CD14-positive monocyte (primary cell): ENCODE results near the gene SMTN. TPM values are rescaled to one million over a fixed set of nuclear protein-coding genes. Genes with fewer than 3 reads are reported as not detected.

Source experiments
- DNase-seq, 3 donors: peaks; one replicate each; pipeline ENCODE4 v3.0.0-alpha.2; 2011 to 2022
- H2AFZ ChIP-seq: 2 replicates; pipeline ENCODE4 v1.6.0; 2012; ENCODE audit warnings: mild to moderate bottlenecking, low read depth, low read length, inconsistent platforms; ENCODE audit not compliant: insufficient read depth, poor library complexity, severe bottlenecking
- H3K27ac ChIP-seq, 2 donors: 1 replicate in 1 of 2; 2 replicates in 1 of 2; pipeline ENCODE4 v1.5.1; 2012 to 2013; ENCODE audit warnings: low read length in 2 of 2, control low read depth in 1 of 2, inconsistent platforms in 1 of 2, low read depth in 1 of 2, mild to moderate bottlenecking in 1 of 2
- H3K27me3 ChIP-seq, 2 donors: one replicate each; pipeline versions ENCODE4 v1.6.0 to v1.6.1; 2011 to 2013; ENCODE audit warnings: low read length in 2 of 2; ENCODE audit not compliant: control insufficient read depth in 2 of 2, insufficient read depth in 2 of 2
- H3K36me3 ChIP-seq, 2 donors: replicated peaks in 1 of 2; 1 replicate in 1 of 2; 2 replicates in 1 of 2; pipeline versions ENCODE4 v1.5.1 to v1.6.1; 2012 to 2013; ENCODE audit warnings: low read length in 2 of 2, control low read depth in 1 of 2, inconsistent platforms in 1 of 2, mild to moderate bottlenecking in 1 of 2; ENCODE audit not compliant: insufficient read depth in 2 of 2, control insufficient read depth in 1 of 2
- H3K4me1 ChIP-seq, 2 donors: 1 replicate in 1 of 2; 2 replicates in 1 of 2; pipeline versions ENCODE4 v1.5.1 to v1.6.1; 2012 to 2013; ENCODE audit warnings: low read length in 2 of 2, control low read depth in 1 of 2, inconsistent platforms in 1 of 2, mild to moderate bottlenecking in 1 of 2, moderate library complexity in 1 of 2; ENCODE audit not compliant: insufficient read depth in 2 of 2, control insufficient read depth in 1 of 2
- H3K4me2 ChIP-seq: replicated peaks from 2 replicates; pipeline ENCODE3; 2012; ENCODE audit warnings: low read length, moderate library complexity, mild to moderate bottlenecking; ENCODE audit not compliant: poor library complexity, severe bottlenecking; ENCODE audit errors: extremely low read depth
- H3K4me3 ChIP-seq, 3 experiments: fragments of 200-600 bp in 1 of 3; sonication (generic) in 1 of 3; replicated peaks in 1 of 3; 1 replicate in 2 of 3; 2 replicates in 1 of 3; pipeline ENCODE4 v1.5.1; 2011 to 2013; ENCODE audit warnings: low read length in 3 of 3, mild to moderate bottlenecking in 3 of 3, control low read depth in 2 of 3, low read depth in 2 of 3, inconsistent platforms in 1 of 3, moderate library complexity in 1 of 3
- H3K79me2 ChIP-seq: 2 replicates; pipeline ENCODE4 v1.6.0; 2012; ENCODE audit warnings: mild to moderate bottlenecking, control low read depth, inconsistent platforms, low read length, moderate library complexity; ENCODE audit not compliant: insufficient read depth
- H3K9ac ChIP-seq: 2 replicates; pipeline ENCODE4 v1.6.0; 2017; ENCODE audit warnings: low read length, mild to moderate bottlenecking; ENCODE audit not compliant: insufficient read depth, poor library complexity, severe bottlenecking
- H3K9me3 ChIP-seq, 2 donors: replicated peaks in 1 of 2; 1 replicate in 1 of 2; 2 replicates in 1 of 2; pipeline versions ENCODE4 v1.5.1 to v1.6.1; 2012 to 2013; ENCODE audit warnings: low read length in 2 of 2, control low read depth in 1 of 2; ENCODE audit not compliant: control insufficient read depth in 1 of 2, insufficient read depth in 1 of 2
- H4K20me1 ChIP-seq: 2 replicates; pipeline ENCODE4 v1.6.0; 2012; ENCODE audit warnings: mild to moderate bottlenecking, low read length, control low read depth, moderate library complexity; ENCODE audit not compliant: insufficient read depth
- H3K27ac Mint-ChIP-seq, 7 donors: one replicate each; pipeline ENCODE4 v1.8.0; 2020; ENCODE audit warnings: mild to moderate bottlenecking in 7 of 7, mixed read lengths in 7 of 7, moderate library complexity in 6 of 7, inconsistent platforms in 2 of 7
- H3K27me3 Mint-ChIP-seq, 3 donors: one replicate each; pipeline ENCODE4 v1.8.0; 2021 to 2022; ENCODE audit warnings: low read depth in 3 of 3, mild to moderate bottlenecking in 3 of 3, mixed read lengths in 3 of 3, moderate library complexity in 3 of 3, inconsistent platforms in 1 of 3
- H3K36me3 Mint-ChIP-seq, 2 donors: one replicate each; pipeline ENCODE4 v1.8.0; 2020; ENCODE audit warnings: mixed read lengths in 2 of 2, inconsistent platforms in 1 of 2, mild to moderate bottlenecking in 1 of 2
- H3K4me1 Mint-ChIP-seq: one replicate; pipeline ENCODE4 v1.8.0; 2020; ENCODE audit warnings: mild to moderate bottlenecking, mixed read lengths
- H3K4me3 Mint-ChIP-seq, 2 donors: one replicate each; pipeline ENCODE4 v1.8.0; 2020; ENCODE audit warnings: mild to moderate bottlenecking in 2 of 2, mixed read lengths in 2 of 2, moderate library complexity in 1 of 2
- H3K9me3 Mint-ChIP-seq, 7 donors: one replicate each; pipeline ENCODE4 v1.8.0; 2020 to 2022; ENCODE audit warnings: mixed read lengths in 7 of 7, mild to moderate bottlenecking in 6 of 7, moderate library complexity in 6 of 7, inconsistent platforms in 2 of 7
- CTCF ChIP-seq: fragments of 200-600 bp; IDR thresholded peaks from one replicate; pipeline ENCODE4 v1.8.0; 2022; ENCODE audit warnings: antibody characterized with exemption, mild to moderate bottlenecking
- WGBS: methylation state at CpG from one replicate; pipeline ENCODE4 v1.1.5; 2013; ENCODE audit warnings: missing lambda C conversion rate; ENCODE audit not compliant: insufficient coverage; 5-methylcytosine and 5-hydroxymethylcytosine counted together
- intact Hi-C, 2 donors: fragments of 100-400 bp; cut with micrococcal nuclease; formaldehyde crosslinking; loops; one replicate each; pipeline versions ENCODE4 v1.15.0 to v1.15.1; 2023
- polyA plus RNA-seq, 3 donors: library from polyadenylated mRNA; depleted of rRNA in 1 of 3; unstranded in 2 of 3; stranded (reverse) in 1 of 3; fragments of 300-500 nt in 2 of 3; fragments of >200 nt in 1 of 3; fragmentation: Illumina TruSeq in 2 of 3; gene quantifications; 1 replicate in 2 of 3; 2 replicates in 1 of 3; pipeline ENCODE4 v1.2.3, GENCODE V29; 2012 to 2021

Gene SMTN
- polyA plus RNA-seq, 3 donors = 0.87 to 13.3 (median 0.88) TPM

DNA sequence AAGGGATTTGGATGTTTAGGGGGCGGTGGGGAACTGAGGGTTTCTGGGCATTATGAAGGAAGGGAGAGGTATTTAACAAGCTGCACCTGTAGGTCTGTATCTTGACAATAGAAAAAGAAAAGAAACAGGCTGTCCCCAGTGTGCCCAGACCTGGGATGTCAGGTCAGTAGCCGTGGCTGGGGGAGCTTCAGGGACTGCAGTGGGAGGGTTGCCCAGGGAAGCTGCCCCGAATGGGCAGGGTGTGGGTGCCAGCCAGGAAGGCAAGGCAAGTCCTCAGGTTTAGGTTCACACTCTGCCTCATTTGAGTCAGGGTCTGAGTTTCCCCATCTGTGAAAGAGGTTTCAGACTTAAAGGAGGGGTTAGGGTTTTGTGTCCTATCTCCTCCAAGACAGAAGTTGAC lies 43.2 kb downstream of the SMTN start:
- 89% methylated on average over 3 of the region's 3 CpGs for WGBS
- Histone ChIP-seq H3K79me2 (no peaks in the 10 kb centered on the region), H3K27me3 (no peaks in the 10 kb centered on the region), H3K9ac (no peak overlapping the region), H3K4me2 (no peak overlapping the region), H2AFZ (no peak overlapping the region), H3K36me3 (no peaks in the 10 kb centered on the region), H3K9me3 (no peaks in the 10 kb centered on the region), H3K27ac (no peak overlapping the region), H4K20me1 (no peaks in the 10 kb centered on the region), H3K4me1 (peaks cover 6 to 7% of the 10 kb centered on the region in 2 donors), H3K4me3 (no peak overlapping the region)
- no peak overlapping the region for H3K27ac Mint-ChIP-seq
- H3K27me3 Mint-ChIP-seq = peaks cover 3 to 8% (median 3%) of the 10 kb centered on the region in 3 donors
- peaks cover 8% of the 10 kb centered on the region for H3K4me1 Mint-ChIP-seq
- no peaks in the 10 kb centered on the region for H3K36me3 Mint-ChIP-seq
- DNase-seq = no peak
- intact Hi-C loops = no loop called here
- H3K4me3 Mint-ChIP-seq = no peak overlapping the region
- peaks cover 0 to 2% (median 0%) of the 10 kb centered on the region in 7 donors for H3K9me3 Mint-ChIP-seq
- TF ChIP-seq CTCF = no peak

GRCh38 chr22:31124811-31125465 lies 43.8 kb downstream of the SMTN start:
- Histone ChIP-seq H3K4me2 (no peak overlapping the region), H3K27me3 (no peaks in the 10 kb centered on the region), H3K9me3 (no peaks in the 10 kb centered on the region), H3K27ac (no peak overlapping the region), H2AFZ (no peak overlapping the region), H3K36me3 (no peaks in the 10 kb centered on the region), H3K9ac (no peak overlapping the region), H3K4me1 (peaks cover 6 to 7% of the 10 kb centered on the region in 2 donors), H4K20me1 (no peaks in the 10 kb centered on the region), H3K79me2 (no peaks in the 10 kb centered on the region), H3K4me3 (no peak overlapping the region)
- 95% methylated on average over 14 of the region's 14 CpGs for WGBS
- no peak for DNase-seq
- Mint-ChIP-seq H3K36me3 (no peaks in the 10 kb centered on the region), H3K27me3 (peaks cover 3 to 4% (median 3%) of the 10 kb centered on the region in 3 donors), H3K27ac (no peak overlapping the region), H3K9me3 (peaks cover 0 to 2% (median 0%) of the 10 kb centered on the region in 7 donors), H3K4me3 (no peak overlapping the region), H3K4me1 (peaks cover 8% of the 10 kb centered on the region)
- intact Hi-C loops = no loop called here
- TF ChIP-seq CTCF = no peak
